CD14-positive monocyte (primary cell): Measurements from ENCODE around the gene IL16. TPM values are rescaled to one million over a fixed set of nuclear protein-coding genes. Genes with fewer than 3 reads are reported as not detected.

ENCODE experiments used
- DNase-seq, 3 donors: peaks; one replicate each; pipeline ENCODE4 v3.0.0-alpha.2; 2011 to 2022
- H2AFZ ChIP-seq: 2 replicates; pipeline ENCODE4 v1.6.0; 2012; ENCODE audit warnings: mild to moderate bottlenecking, low read depth, low read length, inconsistent platforms; ENCODE audit not compliant: insufficient read depth, poor library complexity, severe bottlenecking
- H3K27ac ChIP-seq, 2 donors: 1 replicate in 1 of 2; 2 replicates in 1 of 2; pipeline ENCODE4 v1.5.1; 2012 to 2013; ENCODE audit warnings: low read length in 2 of 2, control low read depth in 1 of 2, inconsistent platforms in 1 of 2, low read depth in 1 of 2, mild to moderate bottlenecking in 1 of 2
- H3K27me3 ChIP-seq, 2 donors: one replicate each; pipeline versions ENCODE4 v1.6.0 to v1.6.1; 2011 to 2013; ENCODE audit warnings: low read length in 2 of 2; ENCODE audit not compliant: control insufficient read depth in 2 of 2, insufficient read depth in 2 of 2
- H3K36me3 ChIP-seq, 2 donors: replicated peaks in 1 of 2; 1 replicate in 1 of 2; 2 replicates in 1 of 2; pipeline versions ENCODE4 v1.5.1 to v1.6.1; 2012 to 2013; ENCODE audit warnings: low read length in 2 of 2, control low read depth in 1 of 2, inconsistent platforms in 1 of 2, mild to moderate bottlenecking in 1 of 2; ENCODE audit not compliant: insufficient read depth in 2 of 2, control insufficient read depth in 1 of 2
- H3K4me1 ChIP-seq, 2 donors: 1 replicate in 1 of 2; 2 replicates in 1 of 2; pipeline versions ENCODE4 v1.5.1 to v1.6.1; 2012 to 2013; ENCODE audit warnings: low read length in 2 of 2, control low read depth in 1 of 2, inconsistent platforms in 1 of 2, mild to moderate bottlenecking in 1 of 2, moderate library complexity in 1 of 2; ENCODE audit not compliant: insufficient read depth in 2 of 2, control insufficient read depth in 1 of 2
- H3K4me2 ChIP-seq: replicated peaks from 2 replicates; pipeline ENCODE3; 2012; ENCODE audit warnings: low read length, moderate library complexity, mild to moderate bottlenecking; ENCODE audit not compliant: poor library complexity, severe bottlenecking; ENCODE audit errors: extremely low read depth
- H3K4me3 ChIP-seq, 3 experiments: fragments of 200-600 bp in 1 of 3; sonication (generic) in 1 of 3; replicated peaks in 1 of 3; 1 replicate in 2 of 3; 2 replicates in 1 of 3; pipeline ENCODE4 v1.5.1; 2011 to 2013; ENCODE audit warnings: low read length in 3 of 3, mild to moderate bottlenecking in 3 of 3, control low read depth in 2 of 3, low read depth in 2 of 3, inconsistent platforms in 1 of 3, moderate library complexity in 1 of 3
- H3K79me2 ChIP-seq: 2 replicates; pipeline ENCODE4 v1.6.0; 2012; ENCODE audit warnings: mild to moderate bottlenecking, control low read depth, inconsistent platforms, low read length, moderate library complexity; ENCODE audit not compliant: insufficient read depth
- H3K9ac ChIP-seq: 2 replicates; pipeline ENCODE4 v1.6.0; 2017; ENCODE audit warnings: low read length, mild to moderate bottlenecking; ENCODE audit not compliant: insufficient read depth, poor library complexity, severe bottlenecking
- H3K9me3 ChIP-seq, 2 donors: replicated peaks in 1 of 2; 1 replicate in 1 of 2; 2 replicates in 1 of 2; pipeline versions ENCODE4 v1.5.1 to v1.6.1; 2012 to 2013; ENCODE audit warnings: low read length in 2 of 2, control low read depth in 1 of 2; ENCODE audit not compliant: control insufficient read depth in 1 of 2, insufficient read depth in 1 of 2
- H4K20me1 ChIP-seq: 2 replicates; pipeline ENCODE4 v1.6.0; 2012; ENCODE audit warnings: mild to moderate bottlenecking, low read length, control low read depth, moderate library complexity; ENCODE audit not compliant: insufficient read depth
- H3K27ac Mint-ChIP-seq, 7 donors: one replicate each; pipeline ENCODE4 v1.8.0; 2020; ENCODE audit warnings: mild to moderate bottlenecking in 7 of 7, mixed read lengths in 7 of 7, moderate library complexity in 6 of 7, inconsistent platforms in 2 of 7
- H3K27me3 Mint-ChIP-seq, 3 donors: one replicate each; pipeline ENCODE4 v1.8.0; 2021 to 2022; ENCODE audit warnings: low read depth in 3 of 3, mild to moderate bottlenecking in 3 of 3, mixed read lengths in 3 of 3, moderate library complexity in 3 of 3, inconsistent platforms in 1 of 3
- H3K36me3 Mint-ChIP-seq, 2 donors: one replicate each; pipeline ENCODE4 v1.8.0; 2020; ENCODE audit warnings: mixed read lengths in 2 of 2, inconsistent platforms in 1 of 2, mild to moderate bottlenecking in 1 of 2
- H3K4me1 Mint-ChIP-seq: one replicate; pipeline ENCODE4 v1.8.0; 2020; ENCODE audit warnings: mild to moderate bottlenecking, mixed read lengths
- H3K4me3 Mint-ChIP-seq, 2 donors: one replicate each; pipeline ENCODE4 v1.8.0; 2020; ENCODE audit warnings: mild to moderate bottlenecking in 2 of 2, mixed read lengths in 2 of 2, moderate library complexity in 1 of 2
- H3K9me3 Mint-ChIP-seq, 7 donors: one replicate each; pipeline ENCODE4 v1.8.0; 2020 to 2022; ENCODE audit warnings: mixed read lengths in 7 of 7, mild to moderate bottlenecking in 6 of 7, moderate library complexity in 6 of 7, inconsistent platforms in 2 of 7
- WGBS: methylation state at CpG from one replicate; pipeline ENCODE4 v1.1.5; 2013; ENCODE audit warnings: missing lambda C conversion rate; ENCODE audit not compliant: insufficient coverage; 5-methylcytosine and 5-hydroxymethylcytosine counted together
- intact Hi-C, 2 donors: fragments of 100-400 bp; cut with micrococcal nuclease; formaldehyde crosslinking; loops; one replicate each; pipeline versions ENCODE4 v1.15.0 to v1.15.1; 2023
- polyA plus RNA-seq, 3 donors: library from polyadenylated mRNA; depleted of rRNA in 1 of 3; unstranded in 2 of 3; stranded (reverse) in 1 of 3; fragments of 300-500 nt in 2 of 3; fragments of >200 nt in 1 of 3; fragmentation: Illumina TruSeq in 2 of 3; gene quantifications; 1 replicate in 2 of 3; 2 replicates in 1 of 3; pipeline ENCODE4 v1.2.3, GENCODE V29; 2012 to 2021
- TF ChIP-seq, protein P1 (sequence below): fragments of 200-600 bp; IDR thresholded peaks from one replicate; pipeline ENCODE4 v1.8.0; 2022; ENCODE audit warnings: antibody characterized with exemption, mild to moderate bottlenecking

Gene IL16
- polyA plus RNA-seq, 3 donors: 64.8 to 95.1 (median 71.5) TPM

DNA sequence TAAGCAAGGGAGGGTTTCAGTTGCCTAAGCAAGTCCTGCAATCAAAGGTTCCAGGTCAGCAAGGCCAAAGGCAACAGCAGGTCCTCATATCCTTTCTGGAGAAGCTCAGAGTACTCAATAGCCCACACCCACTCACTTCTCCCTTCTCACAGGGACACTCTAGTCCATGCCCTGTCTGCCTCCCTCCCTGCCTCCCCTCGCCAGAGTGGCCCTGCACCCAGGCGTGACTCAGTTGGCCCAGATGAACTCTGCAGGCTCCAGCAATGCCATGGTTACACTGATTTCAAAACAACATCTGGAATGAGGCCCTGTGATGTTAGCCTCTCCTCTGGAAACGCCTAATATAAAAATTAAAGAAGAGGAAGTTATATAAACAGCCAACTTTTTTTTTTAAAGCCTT is 32.9 kb downstream of the IL16 start:
- intact Hi-C loops: no loop called here
- TF ChIP-seq, protein P1, sequence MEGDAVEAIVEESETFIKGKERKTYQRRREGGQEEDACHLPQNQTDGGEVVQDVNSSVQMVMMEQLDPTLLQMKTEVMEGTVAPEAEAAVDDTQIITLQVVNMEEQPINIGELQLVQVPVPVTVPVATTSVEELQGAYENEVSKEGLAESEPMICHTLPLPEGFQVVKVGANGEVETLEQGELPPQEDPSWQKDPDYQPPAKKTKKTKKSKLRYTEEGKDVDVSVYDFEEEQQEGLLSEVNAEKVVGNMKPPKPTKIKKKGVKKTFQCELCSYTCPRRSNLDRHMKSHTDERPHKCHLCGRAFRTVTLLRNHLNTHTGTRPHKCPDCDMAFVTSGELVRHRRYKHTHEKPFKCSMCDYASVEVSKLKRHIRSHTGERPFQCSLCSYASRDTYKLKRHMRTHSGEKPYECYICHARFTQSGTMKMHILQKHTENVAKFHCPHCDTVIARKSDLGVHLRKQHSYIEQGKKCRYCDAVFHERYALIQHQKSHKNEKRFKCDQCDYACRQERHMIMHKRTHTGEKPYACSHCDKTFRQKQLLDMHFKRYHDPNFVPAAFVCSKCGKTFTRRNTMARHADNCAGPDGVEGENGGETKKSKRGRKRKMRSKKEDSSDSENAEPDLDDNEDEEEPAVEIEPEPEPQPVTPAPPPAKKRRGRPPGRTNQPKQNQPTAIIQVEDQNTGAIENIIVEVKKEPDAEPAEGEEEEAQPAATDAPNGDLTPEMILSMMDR: no peak
- no peaks in the 10 kb centered on the region for H3K36me3 Mint-ChIP-seq

DNA sequence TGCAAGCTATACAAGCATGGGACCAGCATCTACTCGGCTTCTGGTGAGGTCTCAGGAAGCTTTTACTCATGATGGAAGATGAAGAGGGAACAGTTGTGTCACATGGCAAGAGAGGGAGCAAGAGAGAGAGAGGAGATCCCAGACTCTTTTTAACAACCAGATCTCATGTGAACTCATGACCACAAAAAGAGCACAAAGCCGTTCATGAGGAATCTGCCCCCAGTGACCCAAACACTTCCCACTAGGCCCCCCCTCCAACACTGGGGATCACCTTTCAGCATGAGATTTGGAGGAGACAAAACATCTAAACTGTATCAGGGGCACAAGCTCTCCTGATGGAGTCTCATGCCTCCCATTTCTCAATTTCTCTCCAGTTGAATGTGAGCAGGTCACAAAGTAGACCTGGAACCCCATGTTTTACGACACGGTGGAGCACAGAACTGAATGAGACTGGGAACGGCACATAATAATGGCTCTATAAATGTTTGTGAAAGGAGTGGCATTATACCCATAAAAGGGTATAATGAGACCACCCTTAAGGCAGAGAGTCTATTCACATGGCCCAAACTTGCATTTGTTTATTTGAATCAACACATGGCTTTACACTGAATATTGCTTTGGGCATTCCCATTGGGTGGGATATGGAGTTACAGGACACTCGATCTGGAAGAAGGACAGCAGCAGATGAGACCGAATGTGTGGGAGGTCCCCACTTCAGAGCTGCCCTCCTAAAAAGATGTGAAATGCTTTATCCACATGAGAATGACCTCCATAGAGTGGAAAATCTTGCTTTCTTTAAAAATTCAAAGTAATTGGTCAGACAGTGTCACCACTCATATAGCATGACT is 38.8 kb downstream of the IL16 start:
- peaks cover 0 to 10% (median 3%) of the 10 kb centered on the region in 7 donors for H3K9me3 Mint-ChIP-seq
- no peak overlapping the region for H3K4me3 Mint-ChIP-seq
- H3K4me3 ChIP-seq: no peak overlapping the region
- no peak overlapping the region for H3K27ac Mint-ChIP-seq
- no peaks in the 10 kb centered on the region for H3K4me1 ChIP-seq
- H2AFZ ChIP-seq: no peak overlapping the region
- TF ChIP-seq, protein P1: no peak
- H3K4me2 ChIP-seq: no peak overlapping the region
- H3K9me3 ChIP-seq: no peaks in the 10 kb centered on the region
- no peak overlapping the region for H3K27ac ChIP-seq
- H4K20me1 ChIP-seq: no peaks in the 10 kb centered on the region
- intact Hi-C loops: no loop called here
- no peaks in the 10 kb centered on the region for H3K79me2 ChIP-seq
- DNase-seq: no peak
- H3K36me3 ChIP-seq: no peaks in the 10 kb centered on the region
- no peaks in the 10 kb centered on the region for H3K27me3 ChIP-seq
- no peaks in the 10 kb centered on the region for H3K4me1 Mint-ChIP-seq
- no peaks in the 10 kb centered on the region for H3K36me3 Mint-ChIP-seq
- no CpG with 5 or more reads among the region's 7 CpGs for WGBS
- H3K9ac ChIP-seq: no peak overlapping the region
- peaks cover 0 to 3% (median 1%) of the 10 kb centered on the region in 3 donors for H3K27me3 Mint-ChIP-seq

More for the DNA sequence above, 32.9 kb downstream of the IL16 start:
- peaks cover 0 to 3% (median 0%) of the 10 kb centered on the region in 7 donors for H3K9me3 Mint-ChIP-seq
- no peaks in the 10 kb centered on the region for H3K36me3 ChIP-seq
- H2AFZ ChIP-seq: no peak overlapping the region
- H3K4me3 ChIP-seq: no peak overlapping the region
- H3K4me3 Mint-ChIP-seq: no peak overlapping the region
- no peaks in the 10 kb centered on the region for H3K79me2 ChIP-seq
- H3K27ac Mint-ChIP-seq: no peak overlapping the region
- no peak overlapping the region for H3K9ac ChIP-seq
- peaks cover 5% of the 10 kb centered on the region for H3K4me1 Mint-ChIP-seq
- H3K27me3 Mint-ChIP-seq: peaks cover 0 to 3% (median 1%) of the 10 kb centered on the region in 3 donors
- DNase-seq: no peak
- H3K27ac ChIP-seq: no peak overlapping the region
- no peaks in the 10 kb centered on the region for H4K20me1 ChIP-seq
- WGBS: 90% methylated on average over 2 of the region's 3 CpGs
- H3K4me1 ChIP-seq: no peaks in the 10 kb centered on the region
- no peak overlapping the region for H3K4me2 ChIP-seq
- no peaks in the 10 kb centered on the region for H3K9me3 ChIP-seq
- H3K27me3 ChIP-seq: no peaks in the 10 kb centered on the region
